ENCODE results near the gene MYOT.

The MYOT gene

DNA sequence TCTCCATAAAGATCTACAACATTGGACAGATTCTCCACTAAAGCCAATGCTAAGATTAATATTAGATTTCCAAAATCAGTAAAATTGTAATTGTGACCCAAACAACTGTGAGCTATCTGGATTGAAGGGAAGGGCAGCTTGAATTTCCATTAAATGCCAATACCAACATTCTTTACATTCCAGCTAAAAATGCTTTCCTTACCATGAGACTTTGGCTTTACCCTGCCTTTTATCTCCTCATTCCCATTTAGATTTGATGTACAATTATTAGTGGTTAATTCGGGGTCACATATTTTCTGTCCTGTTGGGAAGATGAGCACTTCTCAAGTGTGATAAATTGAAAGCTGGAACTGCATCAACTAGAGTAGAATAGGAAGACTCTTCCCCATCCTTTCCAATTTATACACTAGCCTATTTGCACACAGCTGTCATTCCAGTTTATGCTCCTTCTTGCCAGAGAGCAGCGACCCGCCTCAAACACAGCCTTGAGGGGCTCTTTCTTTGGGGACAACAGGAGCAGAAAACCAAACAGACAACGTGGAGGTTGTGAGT is 33.1 kb upstream of the MYOT start:
- no peak for DNase-seq (ENCODE audit: extremely low spot score)
- TF ChIP-seq, protein P1, sequence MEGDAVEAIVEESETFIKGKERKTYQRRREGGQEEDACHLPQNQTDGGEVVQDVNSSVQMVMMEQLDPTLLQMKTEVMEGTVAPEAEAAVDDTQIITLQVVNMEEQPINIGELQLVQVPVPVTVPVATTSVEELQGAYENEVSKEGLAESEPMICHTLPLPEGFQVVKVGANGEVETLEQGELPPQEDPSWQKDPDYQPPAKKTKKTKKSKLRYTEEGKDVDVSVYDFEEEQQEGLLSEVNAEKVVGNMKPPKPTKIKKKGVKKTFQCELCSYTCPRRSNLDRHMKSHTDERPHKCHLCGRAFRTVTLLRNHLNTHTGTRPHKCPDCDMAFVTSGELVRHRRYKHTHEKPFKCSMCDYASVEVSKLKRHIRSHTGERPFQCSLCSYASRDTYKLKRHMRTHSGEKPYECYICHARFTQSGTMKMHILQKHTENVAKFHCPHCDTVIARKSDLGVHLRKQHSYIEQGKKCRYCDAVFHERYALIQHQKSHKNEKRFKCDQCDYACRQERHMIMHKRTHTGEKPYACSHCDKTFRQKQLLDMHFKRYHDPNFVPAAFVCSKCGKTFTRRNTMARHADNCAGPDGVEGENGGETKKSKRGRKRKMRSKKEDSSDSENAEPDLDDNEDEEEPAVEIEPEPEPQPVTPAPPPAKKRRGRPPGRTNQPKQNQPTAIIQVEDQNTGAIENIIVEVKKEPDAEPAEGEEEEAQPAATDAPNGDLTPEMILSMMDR (IDR thresholded peaks at IDR 0.05; ENCODE audit: control extremely low read depth, extremely low read depth, low read depth, missing control alignments) = no peak
- ChIA-PET CTCF (interaction anchor here (1.0 to 2.2 kb wide), 3 partner anchors 9 to 56 kb away, joined by 3 to 9 read pairs (median 4); no protein-coding TSS in a partner anchor), POLR2A (no interaction called here)

DNA sequence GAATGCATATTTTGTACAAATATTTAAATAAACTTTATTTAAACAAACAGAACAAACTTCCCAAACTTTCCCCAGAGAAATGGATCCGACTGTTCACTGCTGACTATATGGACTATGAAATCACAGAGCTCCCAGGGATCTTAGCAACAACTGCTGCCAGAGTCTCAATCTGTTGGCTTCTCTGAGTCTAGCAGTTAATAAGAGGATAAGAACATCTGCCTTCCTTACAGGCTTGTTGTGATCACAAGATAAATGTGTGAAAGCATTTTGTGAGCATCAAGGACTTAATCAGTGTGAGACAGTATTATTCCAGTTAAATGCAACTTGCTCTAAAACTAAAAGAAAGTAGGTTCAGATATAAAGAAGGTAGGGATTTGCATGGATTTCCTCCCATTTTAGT is 31.4 kb upstream of the MYOT start:
- CTCF ChIA-PET = interaction anchor here (1.1 to 2.2 kb wide), 4 partner anchors 9 to 200 kb away, joined by 3 to 9 read pairs (median 6); no protein-coding TSS in a partner anchor
- TF ChIP-seq, protein P1 (IDR thresholded peaks at IDR 0.05; ENCODE audit: control extremely low read depth, extremely low read depth, low read depth, missing control alignments) = no peak
- POLR2A ChIA-PET = no interaction called here
- DNase-seq (ENCODE audit: extremely low spot score) = no peak

DNA sequence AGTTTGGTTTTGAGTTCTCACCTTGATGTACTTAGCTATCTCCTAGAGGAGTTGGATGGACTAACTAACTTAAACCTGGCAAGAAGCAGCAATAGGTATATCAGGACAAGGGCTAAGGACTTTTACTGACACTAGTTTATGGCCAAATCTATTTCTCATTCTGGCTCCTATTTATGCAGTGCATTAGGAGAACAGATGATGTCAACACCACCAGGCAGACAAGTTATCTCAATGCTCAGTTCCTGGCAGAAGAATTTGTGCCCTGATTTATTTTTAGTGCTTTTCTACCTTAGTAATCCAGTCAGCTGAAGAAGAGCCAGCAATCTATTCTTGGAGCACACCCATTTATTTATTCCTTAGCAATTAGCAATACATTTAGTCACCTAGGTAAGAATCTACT is 30.7 kb upstream of the MYOT start:
- POLR2A ChIA-PET = no interaction called here
- no peak for DNase-seq (ENCODE audit: extremely low spot score)
- TF ChIP-seq, protein P1 (IDR thresholded peaks at IDR 0.05; ENCODE audit: control extremely low read depth, extremely low read depth, low read depth, missing control alignments) = no peak
- CTCF ChIA-PET = interaction anchor here (1.1 to 1.9 kb wide), 4 partner anchors 8 to 199 kb away, joined by 3 to 7 read pairs (median 6); no protein-coding TSS in a partner anchor

DNA sequence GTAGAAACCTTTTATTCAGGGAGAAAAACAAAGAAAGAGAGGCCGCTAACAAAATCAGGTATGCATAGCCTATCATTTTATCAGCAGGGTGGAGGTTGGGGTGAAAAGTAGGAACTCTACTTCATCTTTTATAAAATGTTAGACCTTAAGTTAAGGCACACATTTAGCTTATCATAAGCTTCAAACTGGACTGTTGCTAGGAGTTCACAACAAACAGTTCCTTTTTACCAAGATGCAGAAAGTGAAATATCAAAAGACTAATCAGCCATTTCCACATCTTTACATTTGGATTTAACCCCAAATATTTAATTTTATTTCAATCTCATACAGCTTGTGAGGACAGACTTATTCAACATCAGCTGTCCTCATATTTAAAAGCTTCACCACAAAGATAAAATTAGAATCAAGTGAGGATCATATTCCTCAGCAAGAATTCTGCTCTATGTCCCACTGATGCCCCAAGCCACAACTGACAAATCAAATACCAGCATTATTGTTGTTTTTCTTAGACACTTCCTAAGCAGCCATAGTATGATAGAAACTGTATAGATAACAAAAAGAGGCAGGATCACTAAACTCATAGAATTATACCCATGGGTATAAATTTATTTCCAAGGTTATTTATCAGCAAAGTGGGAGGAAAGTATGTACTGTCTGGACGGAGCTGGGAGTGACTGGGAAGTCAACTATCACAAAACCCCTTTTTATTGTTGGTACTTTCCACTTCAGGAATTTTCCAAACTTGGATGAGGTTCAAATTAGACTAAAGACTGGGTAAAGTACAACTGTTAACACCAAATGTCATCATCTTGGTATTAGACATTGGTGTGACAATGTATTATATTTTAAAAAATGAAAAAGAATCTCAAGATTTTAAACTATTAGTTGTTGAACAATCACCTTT is 29.9 kb upstream of the MYOT start:
- TF ChIP-seq, protein P1 (IDR thresholded peaks at IDR 0.05; ENCODE audit: control extremely low read depth, extremely low read depth, low read depth, missing control alignments) = no peak
- ChIA-PET POLR2A (no interaction called here), CTCF (interaction anchor here (1.4 to 1.9 kb wide), 3 partner anchors 10 to 59 kb away, joined by 4 to 6 read pairs (median 5); no protein-coding TSS in a partner anchor)
- no peak for DNase-seq (ENCODE audit: extremely low spot score)

DNA sequence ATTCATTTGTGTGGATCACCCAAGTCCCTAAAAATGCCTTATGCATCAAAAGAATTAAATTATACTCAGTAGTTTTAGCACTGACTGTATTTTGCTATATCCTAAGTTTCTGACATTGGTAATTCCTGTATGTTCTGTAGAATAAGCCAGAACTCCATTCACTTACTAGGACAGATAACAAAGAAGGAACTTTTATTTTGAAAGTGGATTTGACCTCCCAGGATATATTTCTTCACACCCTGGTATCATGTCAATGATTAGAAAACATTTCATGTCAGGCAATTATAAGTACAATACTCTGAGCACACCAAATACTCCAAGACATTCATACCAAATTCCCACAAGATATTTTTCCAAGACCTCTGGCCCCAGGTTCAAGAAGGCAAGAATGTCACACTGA is 28.7 kb upstream of the MYOT start:
- TF ChIP-seq, protein P1 (IDR thresholded peaks at IDR 0.05; ENCODE audit: control extremely low read depth, extremely low read depth, low read depth, missing control alignments) = no peak
- CTCF ChIA-PET = no interaction called here
- POLR2A ChIA-PET = no interaction called here
- no peak for DNase-seq (ENCODE audit: extremely low spot score)

DNA sequence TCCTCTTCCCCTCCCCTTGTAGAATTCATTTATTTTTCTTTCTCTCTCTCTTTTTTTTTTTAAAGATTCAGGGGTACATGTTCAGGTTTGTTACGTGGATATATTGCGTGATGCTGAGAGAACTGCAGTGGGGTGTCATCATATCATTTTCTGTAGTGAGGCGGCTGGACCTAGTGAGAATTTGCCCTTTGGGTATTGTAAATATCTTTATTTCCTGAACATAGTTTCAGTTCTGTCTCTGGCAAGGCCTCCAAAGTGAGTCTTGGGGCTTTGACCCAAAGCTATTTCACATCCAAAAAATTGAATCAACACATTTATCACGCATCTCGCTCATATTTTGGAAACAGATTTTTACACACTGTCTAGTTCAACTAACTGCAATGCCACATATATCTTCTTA is 25.4 kb upstream of the MYOT start:
- POLR2A ChIA-PET = no interaction called here

More for the DNA sequence above, 25.4 kb upstream of the MYOT start:
- TF ChIP-seq, protein P1 (IDR thresholded peaks at IDR 0.05; ENCODE audit: control extremely low read depth, extremely low read depth, low read depth, missing control alignments) = no peak
- CTCF ChIA-PET = interaction anchor here (1.0 to 1.6 kb wide), 4 partner anchors 11 to 63 kb away, joined by 3 to 5 read pairs (median 4); no protein-coding TSS in a partner anchor
- DNase-seq (ENCODE audit: extremely low spot score) = no peak

Measured in GM10248 (cell line).